ENCODE data around the gene MAST1.

Gene MAST1

DNA sequence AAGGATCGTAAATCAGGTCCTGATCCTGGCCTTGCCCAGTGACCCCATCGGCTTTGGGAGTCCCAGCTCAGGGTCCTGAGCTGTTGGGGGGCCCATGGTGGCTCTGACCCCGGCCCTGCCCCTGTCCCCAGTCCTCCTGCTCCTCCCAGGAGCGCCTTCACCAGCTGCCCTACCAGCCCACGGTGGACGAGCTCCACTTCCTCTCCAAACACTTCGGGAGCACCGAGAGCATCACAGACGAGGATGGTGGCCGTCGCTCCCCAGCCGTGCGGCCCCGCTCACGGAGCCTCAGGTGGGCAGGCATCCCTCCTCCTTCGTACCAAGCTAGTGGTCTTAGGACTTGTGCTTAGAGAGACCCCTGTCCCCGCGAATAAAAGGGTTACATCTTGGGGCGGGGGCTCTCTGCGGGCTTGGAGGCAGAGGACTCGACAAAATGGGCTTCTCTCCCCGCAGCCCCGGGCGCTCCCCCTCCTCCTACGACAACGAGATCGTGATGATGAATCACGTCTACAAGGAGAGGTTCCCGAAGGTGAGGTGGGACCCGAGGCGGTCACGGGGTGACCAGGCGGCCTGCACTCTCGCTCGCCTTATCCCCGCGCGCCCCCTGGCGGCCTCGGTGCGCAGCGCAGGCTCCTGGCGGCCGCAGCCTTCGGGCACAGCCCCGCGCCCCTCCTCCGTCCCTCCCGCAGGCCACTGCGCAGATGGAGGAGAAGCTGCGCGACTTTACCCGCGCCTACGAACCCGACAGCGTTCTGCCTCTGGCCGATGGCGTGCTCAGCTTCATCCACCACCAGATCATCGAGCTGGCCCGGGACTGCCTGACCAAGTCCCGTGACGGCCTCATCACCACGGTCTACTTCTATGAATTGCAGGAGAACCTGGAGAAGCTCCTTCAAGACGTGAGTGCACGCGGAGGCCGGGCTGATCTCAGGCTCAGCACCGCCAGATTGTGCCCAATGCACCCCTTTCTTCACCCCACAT lies 9.1 kb downstream of the MAST1 start:
- ChIA-PET CTCF (interaction anchor here (0.5 to 7.2 kb wide), 57 partner anchors 9 to 923 kb away, joined by 3 to 62 read pairs (median 5); partner anchors contain the start of genes DNASE2, GCDH, GET3 and JUNB), POLR2A (interaction anchor here (0.8 to 1.3 kb wide), 3 partner anchors 56 to 82 kb away, joined by 3 to 6 read pairs (median 4); partner anchors contain the start of gene JUNB)
- TF ChIP-seq ZNF623 (tag by site-specific recombination; IDR thresholded peaks at IDR 0.05) (no peak), ZNF785 (tag by site-specific recombination; IDR thresholded peaks at IDR 0.05) (peak; percentile 100), ZNF629 (tag by site-specific recombination; IDR thresholded peaks at IDR 0.05) (peak; percentile 58; the same call in 1 of the 2 replicates), ZNF600 (tag by site-specific recombination; IDR thresholded peaks at IDR 0.05) (peak; percentile 68; the same call in 1 of the 2 replicates), ZNF658 (tag by site-specific recombination; IDR thresholded peaks at IDR 0.05) (no peak), GLIS1 (tag by site-specific recombination; IDR thresholded peaks at IDR 0.05) (peak; percentile 37; the same call in 1 of the 2 replicates), ZNF514 (tag by site-specific recombination; IDR thresholded peaks at IDR 0.05) (no peak), ZBTB20 (tag by site-specific recombination; IDR thresholded peaks at IDR 0.05) (no peak), ZNF670 (tag by site-specific recombination; IDR thresholded peaks at IDR 0.05; ENCODE audit: low read depth) (no peak), SP3 (tag by site-specific recombination; IDR thresholded peaks at IDR 0.05) (peak; percentile 60; the same call in 1 of the 2 replicates), YY1 (tag by site-specific recombination; IDR thresholded peaks at IDR 0.05) (no peak), ZNF654 (tag by site-specific recombination; IDR thresholded peaks at IDR 0.05; ENCODE audit: low read depth) (peak; percentile 59), ZNF248 (tag by site-specific recombination; IDR thresholded peaks at IDR 0.05) (no peak), ZBTB48 (tag by site-specific recombination; IDR thresholded peaks at IDR 0.05) (no peak), ZNF560 (tag by site-specific recombination; IDR thresholded peaks at IDR 0.05; ENCODE audit: borderline replicate concordance) (no peak), ZNF561 (tag by site-specific recombination; IDR thresholded peaks at IDR 0.05; ENCODE audit: borderline replicate concordance) (peak; percentile 63; the same call in 1 of the 2 replicates), ZEB2 (tag by site-specific recombination; IDR thresholded peaks at IDR 0.05) (peak; percentile 82), ZNF184 (tag by site-specific recombination; IDR thresholded peaks at IDR 0.05) (peak; percentile 53; the same call in 1 of the 2 replicates)
- TF ChIP-seq, protein P1, sequence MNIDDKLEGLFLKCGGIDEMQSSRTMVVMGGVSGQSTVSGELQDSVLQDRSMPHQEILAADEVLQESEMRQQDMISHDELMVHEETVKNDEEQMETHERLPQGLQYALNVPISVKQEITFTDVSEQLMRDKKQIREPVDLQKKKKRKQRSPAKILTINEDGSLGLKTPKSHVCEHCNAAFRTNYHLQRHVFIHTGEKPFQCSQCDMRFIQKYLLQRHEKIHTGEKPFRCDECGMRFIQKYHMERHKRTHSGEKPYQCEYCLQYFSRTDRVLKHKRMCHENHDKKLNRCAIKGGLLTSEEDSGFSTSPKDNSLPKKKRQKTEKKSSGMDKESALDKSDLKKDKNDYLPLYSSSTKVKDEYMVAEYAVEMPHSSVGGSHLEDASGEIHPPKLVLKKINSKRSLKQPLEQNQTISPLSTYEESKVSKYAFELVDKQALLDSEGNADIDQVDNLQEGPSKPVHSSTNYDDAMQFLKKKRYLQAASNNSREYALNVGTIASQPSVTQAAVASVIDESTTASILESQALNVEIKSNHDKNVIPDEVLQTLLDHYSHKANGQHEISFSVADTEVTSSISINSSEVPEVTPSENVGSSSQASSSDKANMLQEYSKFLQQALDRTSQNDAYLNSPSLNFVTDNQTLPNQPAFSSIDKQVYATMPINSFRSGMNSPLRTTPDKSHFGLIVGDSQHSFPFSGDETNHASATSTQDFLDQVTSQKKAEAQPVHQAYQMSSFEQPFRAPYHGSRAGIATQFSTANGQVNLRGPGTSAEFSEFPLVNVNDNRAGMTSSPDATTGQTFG (tag by site-specific recombination; IDR thresholded peaks at IDR 0.05; ENCODE audit: borderline replicate concordance), result no peak
- TF ChIP-seq, protein P2, sequence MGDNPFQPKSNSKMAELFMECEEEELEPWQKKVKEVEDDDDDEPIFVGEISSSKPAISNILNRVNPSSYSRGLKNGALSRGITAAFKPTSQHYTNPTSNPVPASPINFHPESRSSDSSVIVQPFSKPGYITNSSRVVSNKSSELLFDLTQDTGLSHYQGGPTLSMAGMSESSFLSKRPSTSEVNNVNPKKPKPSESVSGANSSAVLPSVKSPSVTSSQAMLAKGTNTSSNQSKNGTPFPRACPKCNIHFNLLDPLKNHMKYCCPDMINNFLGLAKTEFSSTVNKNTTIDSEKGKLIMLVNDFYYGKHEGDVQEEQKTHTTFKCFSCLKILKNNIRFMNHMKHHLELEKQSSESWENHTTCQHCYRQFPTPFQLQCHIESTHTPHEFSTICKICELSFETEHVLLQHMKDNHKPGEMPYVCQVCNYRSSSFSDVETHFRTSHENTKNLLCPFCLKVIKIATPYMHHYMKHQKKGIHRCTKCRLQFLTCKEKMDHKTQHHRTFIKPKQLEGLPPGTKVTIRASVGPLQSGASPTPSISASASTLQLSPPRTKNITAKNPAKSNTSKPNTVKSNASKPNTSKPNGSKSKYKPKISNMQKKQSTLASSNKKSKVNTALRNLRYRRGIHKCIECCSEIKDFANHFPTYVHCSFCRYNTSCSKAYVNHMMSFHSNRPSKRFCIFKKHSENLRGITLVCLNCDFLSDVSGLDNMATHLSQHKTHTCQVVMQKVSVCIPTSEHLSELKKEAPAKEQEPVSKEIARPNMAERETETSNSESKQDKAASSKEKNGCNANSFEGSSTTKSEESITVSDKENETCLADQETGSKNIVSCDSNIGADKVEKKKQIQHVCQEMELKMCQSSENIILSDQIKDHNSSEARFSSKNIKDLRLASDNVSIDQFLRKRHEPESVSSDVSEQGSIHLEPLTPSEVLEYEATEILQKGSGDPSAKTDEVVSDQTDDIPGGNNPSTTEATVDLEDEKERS (tag by site-specific recombination; IDR thresholded peaks at IDR 0.05), result no peak
- TF ChIP-seq, protein P3, sequence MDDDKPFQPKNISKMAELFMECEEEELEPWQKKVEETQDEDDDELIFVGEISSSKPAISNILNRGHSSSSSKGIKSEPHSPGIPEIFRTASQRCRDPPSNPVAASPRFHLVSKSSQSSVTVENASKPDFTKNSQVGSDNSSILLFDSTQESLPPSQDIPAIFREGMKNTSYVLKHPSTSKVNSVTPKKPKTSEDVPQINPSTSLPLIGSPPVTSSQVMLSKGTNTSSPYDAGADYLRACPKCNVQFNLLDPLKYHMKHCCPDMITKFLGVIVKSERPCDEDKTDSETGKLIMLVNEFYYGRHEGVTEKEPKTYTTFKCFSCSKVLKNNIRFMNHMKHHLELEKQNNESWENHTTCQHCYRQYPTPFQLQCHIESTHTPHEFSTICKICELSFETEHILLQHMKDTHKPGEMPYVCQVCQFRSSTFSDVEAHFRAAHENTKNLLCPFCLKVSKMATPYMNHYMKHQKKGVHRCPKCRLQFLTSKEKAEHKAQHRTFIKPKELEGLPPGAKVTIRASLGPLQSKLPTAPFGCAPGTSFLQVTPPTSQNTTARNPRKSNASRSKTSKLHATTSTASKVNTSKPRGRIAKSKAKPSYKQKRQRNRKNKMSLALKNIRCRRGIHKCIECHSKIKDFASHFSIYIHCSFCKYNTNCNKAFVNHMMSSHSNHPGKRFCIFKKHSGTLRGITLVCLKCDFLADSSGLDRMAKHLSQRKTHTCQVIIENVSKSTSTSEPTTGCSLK (tag by site-specific recombination; IDR thresholded peaks at IDR 0.05), result no peak
- TF ChIP-seq, protein P4, sequence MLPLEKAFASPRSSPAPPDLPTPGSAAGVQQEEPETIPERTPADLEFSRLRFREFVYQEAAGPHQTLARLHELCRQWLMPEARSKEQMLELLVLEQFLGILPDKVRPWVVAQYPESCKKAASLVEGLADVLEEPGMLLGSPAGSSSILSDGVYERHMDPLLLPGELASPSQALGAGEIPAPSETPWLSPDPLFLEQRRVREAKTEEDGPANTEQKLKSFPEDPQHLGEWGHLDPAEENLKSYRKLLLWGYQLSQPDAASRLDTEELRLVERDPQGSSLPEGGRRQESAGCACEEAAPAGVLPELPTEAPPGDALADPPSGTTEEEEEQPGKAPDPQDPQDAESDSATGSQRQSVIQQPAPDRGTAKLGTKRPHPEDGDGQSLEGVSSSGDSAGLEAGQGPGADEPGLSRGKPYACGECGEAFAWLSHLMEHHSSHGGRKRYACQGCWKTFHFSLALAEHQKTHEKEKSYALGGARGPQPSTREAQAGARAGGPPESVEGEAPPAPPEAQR (tag by site-specific recombination; IDR thresholded peaks at IDR 0.05), result no peak
- TF ChIP-seq, protein P5, sequence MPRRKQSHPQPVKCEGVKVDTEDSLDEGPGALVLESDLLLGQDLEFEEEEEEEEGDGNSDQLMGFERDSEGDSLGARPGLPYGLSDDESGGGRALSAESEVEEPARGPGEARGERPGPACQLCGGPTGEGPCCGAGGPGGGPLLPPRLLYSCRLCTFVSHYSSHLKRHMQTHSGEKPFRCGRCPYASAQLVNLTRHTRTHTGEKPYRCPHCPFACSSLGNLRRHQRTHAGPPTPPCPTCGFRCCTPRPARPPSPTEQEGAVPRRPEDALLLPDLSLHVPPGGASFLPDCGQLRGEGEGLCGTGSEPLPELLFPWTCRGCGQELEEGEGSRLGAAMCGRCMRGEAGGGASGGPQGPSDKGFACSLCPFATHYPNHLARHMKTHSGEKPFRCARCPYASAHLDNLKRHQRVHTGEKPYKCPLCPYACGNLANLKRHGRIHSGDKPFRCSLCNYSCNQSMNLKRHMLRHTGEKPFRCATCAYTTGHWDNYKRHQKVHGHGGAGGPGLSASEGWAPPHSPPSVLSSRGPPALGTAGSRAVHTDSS (tag by site-specific recombination; IDR thresholded peaks at IDR 0.05), result no peak

More for the DNA sequence above, 9.1 kb downstream of the MAST1 start:
- no peak overlapping the region for H3K27ac ChIP-seq (ENCODE audit: extremely low read depth, low read depth, low read length)
- no peaks in the 10 kb centered on the region; a peak in 1 of 3 replicates for H3K36me3 ChIP-seq (ENCODE audit: control insufficient read depth in 2 of 2, insufficient read depth in 1 of 2, low read length in 2 of 2)
- H3K4me1 ChIP-seq (ENCODE audit: control insufficient read depth, insufficient read depth, low read length), result no peaks in the 10 kb centered on the region
- no peaks in the 10 kb centered on the region for H3K9me3 ChIP-seq (ENCODE audit: control insufficient read depth, insufficient read depth, low read depth, low read length)
- peak overlapping the region; percentile 0; the same call in 1 of the 2 replicates for H3K4me3 ChIP-seq (ENCODE audit: low read depth, low read length)
